Mucosa of rectum (tissue), 2 donors: ENCODE data around the gene HTR2A.

ENCODE experiments used
- H3K27ac ChIP-seq, 2 donors: one replicate each; pipeline ENCODE4 v1.7.0; 2013; ENCODE audit warnings: inconsistent platforms in 2 of 2, low read depth in 2 of 2, low read length in 2 of 2
- H3K27me3 ChIP-seq, 2 donors: one replicate each; pipeline ENCODE4 v1.7.0; 2013; ENCODE audit warnings: low read length in 2 of 2; ENCODE audit not compliant: control insufficient read depth in 2 of 2, insufficient read depth in 2 of 2
- H3K36me3 ChIP-seq, 2 donors: one replicate each; pipeline ENCODE4 v1.7.0; 2013; ENCODE audit warnings: low read length in 2 of 2; ENCODE audit not compliant: control insufficient read depth in 2 of 2, insufficient read depth in 2 of 2
- H3K4me1 ChIP-seq, 2 donors: one replicate each; pipeline ENCODE4 v1.7.0; 2013; ENCODE audit warnings: low read length in 2 of 2, mild to moderate bottlenecking in 1 of 2; ENCODE audit not compliant: control insufficient read depth in 2 of 2, insufficient read depth in 2 of 2
- H3K4me3 ChIP-seq, 2 donors: one replicate each; pipeline ENCODE4 v1.7.0; 2013; ENCODE audit warnings: low read length in 2 of 2
- H3K9ac ChIP-seq, 2 donors: one replicate each; pipeline ENCODE4 v1.7.0; 2013; ENCODE audit warnings: low read length in 2 of 2, low read depth in 1 of 2, mild to moderate bottlenecking in 1 of 2
- H3K9me3 ChIP-seq, 2 donors: one replicate each; pipeline ENCODE4 v1.7.0; 2013; ENCODE audit warnings: low read length in 2 of 2; ENCODE audit not compliant: control insufficient read depth in 2 of 2
- donor health status: healthy.
- donor health status: Normal muscosa, but diverticular disease.

Gene HTR2A

GRCh38 chr13:46797501-46798237 is 99.2 kb downstream of the HTR2A start:
- Histone ChIP-seq H3K27me3 (no peaks in the 10 kb centered on the region), H3K4me1 (peaks cover 10 to 13% of the 10 kb centered on the region in 2 donors), H3K4me3 (peak overlapping the region; percentile 92 to 99), H3K36me3 (no peaks in the 10 kb centered on the region), H3K9ac (peak overlapping the region; percentile 89 to 91), H3K9me3 (no peaks in the 10 kb centered on the region), H3K27ac (peak overlapping the region; percentile 90)

GRCh38 chr13:46796515-46797474 is 100.1 kb downstream of the HTR2A start, which contains the start of gene ESD:
Gene ESD, minus strand, starts transcription at chr13:46797161. Its CDS starts 5,748 bp downstream, at chr13:46791413.
- Histone ChIP-seq H3K9me3 (no peaks in the 10 kb centered on the region), H3K27ac (peak within 1 kb of the TSS; percentile 90), H3K9ac (peak within 1 kb of the TSS; percentile 89 to 91), H3K36me3 (no peaks in the 10 kb centered on the region), H3K4me1 (peaks cover 10 to 13% of the 10 kb centered on the region in 2 donors), H3K27me3 (no peaks in the 10 kb centered on the region), H3K4me3 (peak within 1 kb of the TSS; percentile 92 to 99)

GRCh38 chr13:46796129-46796514 is 100.7 kb downstream of the HTR2A start:
- Histone ChIP-seq H3K36me3 (no peaks in the 10 kb centered on the region), H3K9ac (peak overlapping the region; percentile 89 to 91), H3K9me3 (no peaks in the 10 kb centered on the region)

GRCh38 chr13:46795321-46795720 is 101.5 kb downstream of the HTR2A start:
- peaks cover 10 to 13% of the 10 kb centered on the region in 2 donors for H3K4me1 ChIP-seq
- H3K27ac ChIP-seq, result no peak overlapping the region
- H3K9me3 ChIP-seq, result no peaks in the 10 kb centered on the region
- peaks cover 5 to 8% of the 10 kb centered on the region in 2 donors for H3K36me3 ChIP-seq
- H3K9ac ChIP-seq, result no peak overlapping the region
- no peaks in the 10 kb centered on the region for H3K27me3 ChIP-seq
- no peak overlapping the region for H3K4me3 ChIP-seq

More at GRCh38 chr13:46796129-46796514, 100.7 kb downstream of the HTR2A start:
- Histone ChIP-seq H3K4me3 (peak overlapping the region; percentile 92 to 99), H3K27me3 (no peaks in the 10 kb centered on the region), H3K4me1 (peaks cover 10 to 13% of the 10 kb centered on the region in 2 donors), H3K27ac (peak overlapping the region; percentile 90)

- Histone ChIP-seq H3K27ac (no peak overlapping the region), H3K9ac (no peak overlapping the region), H3K36me3 (peaks cover 42 to 46% of the 10 kb centered on the region in 2 donors), H3K4me3 (no peak overlapping the region), H3K4me1 (no peaks in the 10 kb centered on the region), H3K9me3 (no peaks in the 10 kb centered on the region), H3K27me3 (no peaks in the 10 kb centered on the region)
Measured at GRCh38 chr13:46783504-46783903, 113.3 kb downstream of the HTR2A start.

GRCh38 chr13:46782691-46783090 is 114.2 kb downstream of the HTR2A start:
- Histone ChIP-seq H3K36me3 (peaks cover 44 to 48% of the 10 kb centered on the region in 2 donors), H3K27ac (no peak overlapping the region), H3K27me3 (no peaks in the 10 kb centered on the region), H3K4me3 (no peak overlapping the region), H3K9me3 (no peaks in the 10 kb centered on the region), H3K4me1 (no peaks in the 10 kb centered on the region), H3K9ac (no peak overlapping the region)

GRCh38 chr13:46782066-46782465 is 114.8 kb downstream of the HTR2A start:
- no peaks in the 10 kb centered on the region for H3K27me3 ChIP-seq
- no peak overlapping the region for H3K9ac ChIP-seq
- no peak overlapping the region for H3K4me3 ChIP-seq
- H3K9me3 ChIP-seq, result no peaks in the 10 kb centered on the region
- H3K36me3 ChIP-seq, result peaks cover 44 to 54% of the 10 kb centered on the region in 2 donors
- no peak overlapping the region for H3K27ac ChIP-seq
- no peaks in the 10 kb centered on the region for H3K4me1 ChIP-seq
